HG03159 (cell line): ENCODE measurements around the gene ANKH.
"Not testable (repeated sequence)": the region's sequence is repeated elsewhere in the genome, so short reads cannot be mapped to it uniquely, and the experiment has no call there.

Experiments
- ATAC-seq: cut with Tn5 transposase; IDR thresholded peaks from one replicate; pipeline ENCODE4 v1.9.1; 2021; ENCODE audit warnings: mild to moderate bottlenecking, moderate library complexity; ENCODE audit not compliant: unreplicated experiment

Gene ANKH

GRCh38 chr5:14830210-14831005 lies 41.2 kb downstream of the ANKH start:
- ATAC-seq = no peak

DNA sequence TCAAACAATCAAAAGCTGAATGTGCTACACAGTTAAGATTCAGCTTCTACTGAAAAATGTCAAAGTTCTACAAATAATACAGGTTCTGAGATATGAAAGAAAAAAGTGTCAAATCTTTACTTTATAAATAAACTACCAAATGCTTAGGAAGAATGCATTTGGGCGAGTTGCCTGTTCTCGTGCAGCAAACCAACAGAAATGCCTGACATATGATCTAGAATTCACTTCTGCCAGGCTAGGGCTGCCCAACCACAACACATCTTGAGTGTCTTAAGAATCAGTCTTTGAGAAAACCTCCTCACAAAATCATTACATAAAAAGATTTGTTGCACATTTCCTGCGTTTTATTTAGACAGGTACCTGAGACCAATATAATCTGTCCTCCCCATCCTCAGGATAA lies 42.2 kb downstream of the ANKH start:
- ATAC-seq = no peak

GRCh38 chr5:14826714-14827113 lies 44.9 kb downstream of the ANKH start:
- no peak for ATAC-seq

- no peak for ATAC-seq
These were observed 45.6 kb downstream of the ANKH start for GRCh38 chr5:14825977-14826376.

DNA sequence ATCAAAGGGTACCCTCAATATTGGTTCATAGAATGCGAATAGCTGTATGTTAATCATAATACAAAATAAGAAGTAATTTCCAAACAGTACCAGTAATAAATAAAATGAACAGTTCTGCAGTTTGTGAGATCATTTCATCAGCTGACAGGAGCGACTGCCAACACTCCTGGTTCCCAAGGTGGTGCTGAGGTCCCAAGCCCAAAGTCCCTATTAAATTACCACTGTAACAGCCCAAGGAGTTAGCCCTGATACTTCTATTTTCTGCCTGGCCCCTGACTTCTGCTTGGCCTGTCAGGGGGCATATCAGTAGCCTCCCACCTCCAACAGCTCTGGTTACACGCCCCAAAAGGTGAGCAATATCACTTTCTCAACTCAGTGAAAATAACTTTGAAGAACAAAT lies 47.1 kb downstream of the ANKH start:
- ATAC-seq = no peak

DNA sequence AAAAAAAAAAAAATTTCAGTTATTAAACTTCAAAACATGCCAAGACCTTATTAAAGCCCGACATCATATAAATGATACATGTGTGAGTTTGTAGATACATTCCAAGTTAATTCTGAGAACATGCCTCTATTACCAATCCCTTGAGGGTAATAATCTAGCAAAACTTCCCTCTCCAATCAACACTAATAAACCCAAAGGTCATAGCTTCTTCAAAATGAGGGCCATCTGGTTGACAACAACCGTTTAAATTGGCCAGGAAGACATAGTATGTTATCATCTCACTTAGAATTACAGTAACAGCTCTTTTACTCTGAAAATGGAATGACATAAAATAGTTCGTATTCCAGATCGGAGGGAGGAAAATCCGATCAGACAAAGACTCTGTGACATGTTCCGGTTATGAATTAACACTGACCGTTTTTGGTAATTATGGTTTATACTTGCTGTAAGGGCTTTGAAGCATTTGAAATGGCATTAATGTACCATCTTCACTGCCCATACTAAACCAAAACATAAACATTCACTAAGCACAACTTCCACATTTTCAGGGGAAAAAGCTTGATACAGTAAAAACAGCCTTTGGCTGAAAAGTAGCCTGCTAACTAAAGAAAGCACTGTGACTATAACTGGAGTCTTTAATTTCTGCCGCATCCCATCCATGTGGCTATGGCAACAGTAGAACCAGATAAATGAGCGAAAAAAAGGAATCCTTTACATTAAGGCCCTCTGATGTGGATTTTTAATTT lies 50.3 kb downstream of the ANKH start:
- no peak for ATAC-seq

GRCh38 chr5:14818931-14819790 lies 52.4 kb downstream of the ANKH start:
- ATAC-seq = no peak

DNA sequence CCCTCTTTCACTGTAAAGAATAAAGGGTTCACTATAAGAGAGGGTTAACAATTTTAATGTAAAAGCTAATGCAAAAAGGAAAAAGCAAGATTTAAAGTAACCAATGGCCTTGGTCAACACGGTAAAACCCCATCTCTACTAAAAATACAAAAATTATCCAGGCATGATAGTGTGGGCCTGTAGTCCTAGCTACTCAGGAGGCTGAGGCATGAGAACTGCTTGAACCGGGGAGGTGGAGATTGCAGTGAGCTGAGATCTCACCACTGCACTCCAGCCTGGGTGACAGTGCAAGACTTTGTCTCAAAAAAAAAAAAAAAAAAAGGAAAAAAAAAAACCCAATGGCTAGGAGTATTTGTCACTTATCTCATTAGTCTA lies 53.8 kb downstream of the ANKH start:
- not testable (repeated sequence) for ATAC-seq

DNA sequence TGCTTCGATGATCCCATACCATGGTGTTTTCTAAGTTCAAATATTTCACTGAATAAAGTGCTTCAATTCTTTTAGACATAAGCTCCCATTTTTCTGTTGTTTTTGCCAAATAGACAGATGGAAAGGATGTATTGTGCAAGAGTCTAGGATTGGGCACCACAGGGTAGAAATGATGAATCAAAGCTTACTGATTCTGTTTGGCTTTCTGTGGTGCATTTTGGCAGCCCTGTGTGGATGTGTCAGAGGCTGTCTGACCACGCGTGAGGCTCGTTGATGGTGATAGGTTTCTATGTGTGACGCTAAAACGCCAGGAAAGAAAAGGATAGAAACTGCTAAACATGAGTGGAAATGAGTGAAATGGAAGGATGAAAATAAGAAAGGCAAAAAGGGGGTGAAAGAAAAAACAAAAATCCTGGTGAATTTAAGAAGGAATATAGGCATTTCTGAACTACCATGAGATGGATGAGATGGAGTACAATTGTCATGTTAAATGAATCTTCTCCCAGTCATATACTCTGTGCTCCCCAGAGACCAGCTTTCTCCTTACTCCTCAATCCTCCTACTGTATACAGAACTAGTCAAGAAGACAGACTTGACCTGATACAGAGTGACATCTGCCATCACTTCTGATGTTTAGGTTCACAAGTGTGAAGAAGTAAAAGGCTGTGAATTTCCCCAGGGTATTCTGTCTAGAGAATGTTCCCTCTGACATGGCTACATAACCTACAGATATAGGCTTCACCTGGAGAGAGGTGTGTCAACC lies 54.4 kb downstream of the ANKH start:
- no peak for ATAC-seq

DNA sequence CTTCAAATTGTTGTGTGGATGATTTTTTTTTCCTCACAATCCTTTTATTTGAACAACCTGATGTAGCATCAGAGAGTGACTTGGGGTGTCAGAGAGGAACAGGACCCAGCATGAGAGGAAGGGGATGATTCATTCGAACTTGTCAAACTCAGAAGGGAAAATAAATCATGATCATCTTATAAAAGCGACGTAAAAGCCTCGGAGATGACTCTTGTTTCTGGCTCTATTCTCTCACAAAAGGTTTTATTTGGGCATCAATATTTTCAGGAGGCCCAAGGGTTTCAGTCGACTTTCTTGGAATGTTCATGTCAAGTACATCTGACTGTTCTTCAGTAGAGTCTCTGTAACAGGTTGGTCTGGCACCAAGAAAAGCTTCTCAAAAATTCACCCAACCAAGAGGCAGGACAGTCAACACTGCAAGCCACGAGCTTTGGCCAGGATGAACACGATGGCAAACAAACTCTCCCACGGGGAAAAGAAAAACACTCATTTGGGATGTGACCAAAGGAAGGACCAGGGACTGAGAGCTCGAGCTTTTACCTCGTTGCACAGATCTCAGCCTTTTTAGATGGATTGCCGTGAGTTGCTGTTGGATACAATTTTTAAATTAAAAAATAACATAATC lies 55.1 kb downstream of the ANKH start:
- ATAC-seq = no peak

DNA sequence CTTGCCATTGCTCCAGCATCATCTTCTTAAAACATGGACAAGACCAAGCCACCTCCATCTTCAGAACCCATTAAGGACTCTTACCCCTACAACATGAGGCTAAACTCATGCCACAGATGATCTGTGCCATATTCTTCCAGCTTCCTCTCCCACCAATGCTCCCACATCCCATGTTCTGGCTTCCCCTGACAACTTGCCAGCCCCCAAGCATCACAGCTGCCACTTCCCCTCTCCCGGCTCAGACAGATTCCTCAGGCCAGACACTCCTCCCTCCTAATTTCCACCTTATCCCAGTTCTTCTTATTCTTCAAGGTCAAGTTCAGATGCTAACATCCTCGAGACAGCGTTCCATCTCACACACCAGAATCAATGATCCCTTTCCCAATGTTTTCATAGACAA lies 57.8 kb downstream of the ANKH start:
- no peak for ATAC-seq

DNA sequence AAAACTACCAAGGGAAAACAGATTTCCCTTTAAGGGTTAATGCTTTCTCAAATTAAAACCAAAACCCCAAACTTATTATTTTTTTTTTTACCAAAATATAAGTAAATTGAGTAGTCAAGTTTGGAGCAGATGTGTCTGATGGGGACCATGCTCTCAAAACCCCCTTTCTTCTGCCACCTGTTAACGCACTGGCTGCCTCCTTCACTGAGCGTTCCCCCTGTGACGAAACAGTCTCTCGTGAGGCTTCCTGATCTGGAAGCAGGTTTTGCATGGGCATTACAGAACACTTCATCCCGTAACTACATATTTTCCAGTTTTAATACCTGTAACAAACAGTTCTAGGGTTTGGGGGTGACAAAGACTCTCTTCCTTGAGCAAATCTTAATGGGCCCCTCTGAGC lies 59.4 kb downstream of the ANKH start:
- no peak for ATAC-seq

- no peak for ATAC-seq
These were observed 60.5 kb downstream of the ANKH start for GRCh38 chr5:14810928-14811572.

DNA sequence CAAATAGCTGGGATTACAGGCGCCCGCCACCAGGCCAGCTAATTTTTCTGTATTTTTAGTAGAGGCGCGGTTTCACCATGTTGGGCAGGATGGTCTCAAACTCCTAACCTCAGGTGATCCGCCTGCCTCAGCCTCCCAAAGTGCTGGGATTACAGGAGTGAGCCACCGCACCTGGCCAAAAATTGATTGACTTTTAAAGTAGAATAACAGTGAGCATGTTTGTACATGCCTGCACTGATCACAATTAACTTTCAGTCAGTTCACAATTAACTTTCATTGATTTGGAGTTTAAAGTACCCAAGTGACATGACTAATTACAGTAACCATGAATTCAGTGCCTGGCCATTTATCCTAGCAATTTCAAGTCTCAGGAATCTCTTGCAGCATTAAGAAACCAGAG lies 61.3 kb downstream of the ANKH start:
- no peak for ATAC-seq

DNA sequence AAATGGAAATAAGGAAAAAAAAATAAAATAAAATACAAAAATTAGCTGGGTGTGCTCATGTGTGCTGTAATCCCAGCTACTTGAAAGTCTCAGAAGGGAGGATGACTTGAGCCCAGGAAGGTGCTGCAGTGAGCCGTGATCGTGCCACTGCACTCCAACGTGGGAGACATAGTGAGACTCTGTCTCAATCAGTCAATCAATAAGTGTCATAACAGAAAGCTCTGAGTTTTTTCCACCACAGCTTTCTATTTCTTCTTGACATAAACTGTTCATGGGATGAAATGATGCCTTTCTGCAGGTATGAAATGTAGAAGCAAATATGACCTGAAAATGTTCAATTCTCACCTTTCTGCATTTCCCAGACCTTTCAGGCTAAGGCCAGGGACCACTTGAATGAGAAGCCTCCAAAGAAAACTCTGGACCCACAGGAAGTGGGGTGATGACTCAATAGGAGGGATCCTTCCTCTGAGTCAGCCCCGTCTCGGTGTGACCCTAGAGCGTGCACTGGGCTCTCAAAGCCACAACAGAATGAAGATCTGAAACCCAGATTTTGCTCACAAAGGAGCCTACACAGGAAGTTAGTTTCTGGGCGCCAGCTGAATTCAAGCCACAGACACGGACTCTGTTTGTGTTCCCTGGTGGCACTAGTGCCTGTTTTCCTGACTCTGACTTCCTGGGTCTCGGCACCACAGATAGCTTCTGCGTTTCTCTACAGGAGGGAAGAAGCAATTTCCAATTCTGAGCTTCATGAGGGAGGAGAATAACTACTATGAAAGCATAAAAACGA lies 62.0 kb downstream of the ANKH start:
- ATAC-seq = peak; percentile 99

- no peak for ATAC-seq
These were observed 64.1 kb downstream of the ANKH start for GRCh38 chr5:14807471-14807870.

DNA sequence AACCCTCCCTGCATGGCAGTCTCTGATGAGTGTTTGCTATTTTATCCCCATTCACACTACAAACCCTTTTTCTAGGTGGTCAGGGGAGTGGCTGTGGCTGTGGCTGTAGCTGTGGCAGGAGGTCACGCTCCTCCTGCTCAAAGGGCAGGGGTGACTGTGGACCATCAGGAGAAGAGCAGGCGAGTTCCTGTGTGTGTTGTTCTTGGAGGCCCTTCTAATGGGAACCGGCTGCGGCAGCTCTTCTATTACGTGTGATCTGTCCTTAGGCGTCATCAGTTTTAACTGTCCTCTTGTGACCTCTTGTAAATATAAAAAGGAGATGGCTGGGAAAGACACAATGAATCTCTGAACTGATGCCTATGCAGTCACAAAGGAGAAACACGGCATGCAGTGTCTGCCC lies 65.1 kb downstream of the ANKH start:
- no peak for ATAC-seq

- ATAC-seq = no peak
These were observed 69.0 kb downstream of the ANKH start for GRCh38 chr5:14802541-14802940.

DNA sequence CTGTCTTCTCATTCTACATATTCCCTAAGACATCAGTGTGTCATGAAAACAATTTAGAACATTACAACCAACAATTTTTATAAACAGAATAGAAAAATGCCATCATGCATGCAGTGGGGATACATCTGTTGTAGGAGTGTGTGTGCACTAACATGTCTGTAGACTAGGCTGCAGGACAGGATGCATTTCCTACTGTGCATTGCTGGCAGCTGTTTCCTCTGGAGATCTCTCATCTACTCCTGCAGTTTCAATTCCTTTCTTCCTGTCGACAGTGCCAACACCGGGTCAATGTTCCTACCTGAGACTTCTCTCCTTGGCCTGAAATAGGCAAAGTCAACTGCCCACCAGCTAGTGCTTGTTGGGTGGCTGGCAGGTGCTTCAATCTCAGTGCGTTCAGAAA lies 69.8 kb downstream of the ANKH start:
- no peak for ATAC-seq
